ENCODE measurements around the gene PPP1R27.

The PPP1R27 gene

DNA sequence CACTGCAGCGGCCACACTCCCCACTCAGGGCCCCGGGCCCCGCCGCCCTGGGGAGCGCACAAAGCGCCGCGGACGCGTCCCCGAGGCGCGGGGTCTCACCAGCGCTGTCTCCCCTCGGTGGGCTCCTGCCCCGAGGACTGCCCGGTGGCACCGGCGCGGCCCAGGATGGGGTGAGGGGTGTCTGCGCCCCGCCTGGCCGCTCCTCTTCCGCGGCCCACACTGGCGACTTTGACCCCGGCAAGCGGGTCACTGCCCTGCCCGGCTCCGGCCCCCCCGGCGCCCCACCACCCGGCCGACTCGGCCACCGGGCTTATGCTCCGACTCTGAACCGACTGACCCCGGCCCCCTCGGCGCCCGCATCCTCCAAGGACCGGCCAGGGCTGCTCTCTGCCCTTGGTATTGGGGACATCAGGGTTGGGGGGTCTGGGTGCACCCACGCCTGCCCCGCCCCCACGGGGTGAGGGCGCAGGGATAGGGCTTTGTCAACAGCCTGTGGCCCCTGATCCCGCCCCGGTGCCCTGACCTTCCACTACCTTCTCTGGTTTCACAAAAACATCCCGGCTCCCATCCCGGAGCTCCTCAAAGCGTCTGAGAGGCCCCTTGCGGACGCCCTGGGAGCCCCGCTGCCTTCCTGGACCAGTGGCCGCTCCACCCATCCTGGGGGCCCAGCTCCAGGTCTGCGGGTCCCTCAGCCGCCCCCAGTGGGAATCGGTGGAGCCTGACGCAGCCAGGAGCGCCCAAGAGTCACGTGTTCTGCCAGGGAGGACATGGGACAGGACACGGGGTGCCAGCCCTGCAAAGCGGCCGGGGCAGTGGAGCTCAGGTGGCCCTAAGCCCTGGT is 30.1 kb downstream of the PPP1R27 start:
- no peak for DNase-seq (ENCODE audit: low spot score)

DNA sequence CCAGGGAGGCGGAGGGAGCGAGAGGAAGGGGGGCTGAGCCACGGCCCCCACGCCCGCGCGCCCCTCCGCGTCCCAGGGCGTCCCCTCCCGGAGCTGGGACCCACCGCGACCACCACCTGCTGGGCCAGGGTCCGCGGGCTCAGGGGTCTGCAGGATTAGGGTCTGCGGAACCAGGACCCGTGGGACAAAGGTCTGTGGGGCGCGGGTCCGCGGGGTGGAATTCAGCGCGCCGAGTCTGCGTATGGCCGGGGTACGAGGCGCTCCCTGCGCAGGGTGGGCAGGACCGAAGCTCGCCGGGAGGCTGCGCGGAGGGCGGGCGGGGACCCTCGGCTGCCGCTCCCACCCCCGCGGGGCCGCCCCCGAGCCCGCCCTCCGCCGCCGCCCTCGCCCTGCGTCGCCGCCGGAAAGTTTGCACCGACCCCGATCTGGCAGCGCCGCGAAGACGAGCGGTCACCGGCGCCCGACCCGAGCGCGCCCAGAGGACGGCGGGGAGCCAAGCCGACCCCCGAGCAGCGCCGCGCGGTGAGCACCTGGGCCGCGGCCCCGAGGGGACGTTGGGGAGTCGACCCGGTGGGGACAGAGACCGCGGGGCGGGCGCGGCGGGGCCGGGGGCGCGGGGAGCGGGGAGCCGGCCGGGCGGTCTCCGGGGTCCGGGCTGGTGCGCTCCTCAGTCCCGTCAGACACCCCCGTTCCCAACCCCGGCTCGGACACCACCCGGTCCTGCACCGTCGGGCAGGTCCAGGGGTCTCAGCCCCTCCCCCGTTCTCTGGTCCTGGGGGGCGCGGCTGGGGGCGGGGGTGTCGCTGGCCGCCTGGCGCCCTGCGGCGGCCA is 30.9 kb downstream of the PPP1R27 start, which contains the start of gene GCGR:
Gene GCGR, plus strand, starts transcription at position 423 of the 831 bp plus-strand sequence. CDS start 4,869 bp downstream, outside the sequence.
- DNase-seq (ENCODE audit: low spot score): no peak

DNA sequence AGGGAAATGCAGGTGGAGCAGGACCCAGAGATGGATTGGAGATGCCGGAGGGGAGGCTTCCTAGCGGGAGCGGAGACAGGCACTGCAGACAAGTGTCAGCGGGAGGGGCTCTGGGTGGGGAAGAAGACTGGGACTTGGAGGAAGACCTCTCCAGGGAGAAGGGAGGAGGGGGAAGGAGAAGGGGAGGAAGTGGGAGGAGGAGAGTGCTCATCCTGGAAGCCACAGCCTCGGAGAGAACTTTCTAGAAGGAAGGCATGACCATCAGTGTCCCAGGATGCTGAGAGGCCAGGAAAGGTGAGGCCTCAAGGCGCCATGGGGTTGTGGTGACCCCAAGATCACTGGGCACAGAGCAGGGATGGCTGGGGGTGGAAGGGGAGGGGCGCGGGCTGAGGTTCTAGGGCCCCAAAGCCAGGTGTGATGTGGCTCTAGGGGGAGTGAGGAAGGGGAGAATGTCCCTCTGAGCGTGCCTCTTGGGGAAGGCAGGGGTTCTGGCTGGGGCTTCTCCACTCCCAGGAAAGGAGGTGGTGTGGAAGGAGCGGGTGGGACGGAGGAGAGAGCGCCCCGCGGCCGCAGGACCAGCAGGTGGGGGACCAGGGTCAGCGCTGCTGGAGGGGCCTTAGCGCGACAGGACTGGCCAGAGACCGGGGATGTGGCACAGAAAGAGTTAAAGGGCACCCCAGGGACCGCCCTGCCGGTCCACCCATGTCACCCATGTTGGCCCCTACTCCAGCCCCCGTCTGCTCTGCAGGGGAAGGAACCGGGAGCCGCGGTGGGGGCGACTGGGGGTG is 31.8 kb downstream of the PPP1R27 start:
- no peak for DNase-seq (ENCODE audit: low spot score)

DNA sequence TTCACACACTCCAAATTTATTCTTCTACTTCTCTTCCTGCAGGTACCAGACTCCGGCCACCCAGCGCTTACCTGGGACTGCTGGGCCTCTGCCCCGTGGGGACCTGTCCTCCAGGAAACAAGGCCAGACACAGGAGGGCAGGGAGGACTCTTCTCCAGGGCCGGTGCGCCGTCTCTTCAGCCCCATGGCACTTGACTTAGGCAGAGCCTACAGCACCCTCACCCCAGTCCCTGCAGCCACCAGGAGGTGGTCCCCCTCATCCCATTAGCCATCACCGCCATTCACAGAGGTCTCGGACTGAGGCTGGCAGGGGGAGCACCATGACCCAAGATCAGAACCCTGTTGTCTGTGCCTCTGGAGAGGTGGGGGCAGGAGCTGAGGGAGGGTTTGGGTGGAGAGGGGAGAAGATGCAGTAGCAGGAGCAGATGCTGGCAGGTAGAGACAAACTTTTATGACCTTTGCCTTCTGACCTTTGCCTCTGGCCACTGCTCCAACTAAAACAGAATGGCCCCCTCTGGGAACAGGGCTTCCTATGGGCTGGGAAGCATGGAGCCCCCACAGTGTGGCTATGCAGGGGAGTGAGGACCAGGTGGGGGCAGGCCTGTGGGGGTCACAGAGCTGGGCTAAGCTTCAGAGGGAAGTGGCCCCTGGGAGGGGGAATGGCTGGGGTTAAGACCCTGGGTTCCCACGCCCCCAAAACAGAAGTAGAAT is 32.6 kb downstream of the PPP1R27 start:
- no peak for DNase-seq (ENCODE audit: low spot score)

DNA sequence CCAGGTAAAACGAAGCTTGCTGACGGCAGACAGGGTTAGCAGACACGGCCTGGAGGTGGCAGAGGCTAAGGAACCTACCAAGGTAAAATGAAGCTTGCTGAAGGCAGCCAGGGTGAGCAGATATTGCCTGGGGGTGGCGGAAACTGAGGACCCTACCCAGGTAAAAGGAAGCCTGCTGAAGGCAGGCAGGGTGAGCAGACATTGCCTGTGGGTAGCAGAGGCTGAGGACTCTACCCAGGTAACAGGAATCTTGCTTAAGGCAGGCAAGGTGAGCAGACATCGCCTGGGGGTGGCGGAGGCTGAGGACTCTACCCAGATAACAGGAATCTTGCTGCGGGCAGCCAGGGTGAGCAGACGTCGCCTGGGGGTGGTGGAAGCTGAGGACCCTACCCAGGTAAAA is 33.5 kb downstream of the PPP1R27 start:
- DNase-seq (ENCODE audit: low spot score): no peak

DNA sequence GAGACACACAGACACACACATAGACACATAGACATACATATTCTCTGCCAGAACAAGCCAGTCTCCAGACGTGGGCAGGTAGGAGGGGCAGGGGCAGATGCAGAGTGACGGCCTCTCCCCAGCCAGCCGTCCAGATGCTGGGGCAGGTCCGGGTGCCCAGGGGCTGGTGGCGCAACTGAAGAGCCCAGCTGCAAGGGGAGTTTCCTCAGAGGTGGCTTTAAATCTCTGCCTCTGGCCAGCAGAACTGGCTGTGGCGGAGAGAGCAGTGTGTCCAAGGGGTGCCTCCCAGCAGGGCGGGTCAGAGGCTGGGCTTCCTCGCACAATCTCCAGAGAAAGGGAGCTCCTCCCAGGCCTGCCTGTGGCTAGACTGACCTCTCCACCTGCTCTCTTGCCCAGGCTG is 40.3 kb downstream of the PPP1R27 start:
- DNase-seq (ENCODE audit: low spot score): no peak

DNA sequence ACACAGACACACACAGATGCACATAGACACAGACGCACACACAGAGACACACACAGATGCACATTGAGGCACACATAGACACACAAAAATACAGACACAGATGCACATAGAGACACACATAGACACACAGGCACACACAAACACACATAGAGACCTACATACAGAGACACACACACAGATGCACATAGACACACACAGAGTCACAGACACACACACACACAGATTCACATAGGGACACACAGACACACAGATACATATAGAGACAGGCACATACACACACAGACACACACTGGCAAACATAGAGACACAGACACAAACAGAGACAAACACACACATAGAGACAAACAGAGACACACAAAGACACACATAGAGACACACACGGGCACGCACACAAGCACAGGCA is 40.8 kb downstream of the PPP1R27 start:
- no peak for DNase-seq (ENCODE audit: low spot score)

DNA sequence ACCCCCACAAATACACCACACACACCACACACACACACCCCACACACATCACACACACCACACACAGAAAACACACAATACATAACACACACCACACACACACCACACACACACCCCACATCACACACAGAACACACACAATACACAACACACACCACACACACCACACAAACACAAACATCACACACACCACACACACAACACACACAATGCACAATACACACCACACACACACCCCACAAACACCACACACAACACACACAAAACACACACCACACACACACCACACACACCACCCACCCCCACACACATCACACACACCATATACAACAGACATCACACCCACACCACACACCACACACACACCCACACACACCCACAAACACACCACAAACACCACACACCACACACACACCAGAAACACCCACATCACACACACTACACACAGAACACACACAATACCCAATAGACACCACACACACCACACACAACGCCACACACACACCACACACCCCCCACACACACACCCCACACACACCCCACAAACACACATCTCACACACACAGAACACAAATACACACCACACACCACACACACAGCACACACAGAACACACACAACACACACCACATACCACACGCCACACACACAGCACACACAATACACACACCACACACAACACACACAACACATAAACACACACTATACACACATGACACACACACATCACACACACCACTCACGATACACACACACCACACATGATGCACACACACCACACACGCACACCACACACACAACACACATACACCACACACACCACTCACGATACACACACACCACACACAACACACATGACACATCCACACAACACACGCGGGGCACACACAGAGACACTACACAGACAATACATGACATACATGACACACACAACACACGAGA is 41.9 kb downstream of the PPP1R27 start:
- no peak for DNase-seq (ENCODE audit: low spot score)

Data from Ammon's horn (tissue), 1 donor.